Transverse colon (tissue), 4 donors: ENCODE measurements around the gene GCN1. TPM values are rescaled to one million over a fixed set of nuclear protein-coding genes. Genes with fewer than 3 reads are reported as not detected.

Source experiments
- DNase-seq: peaks from one replicate; pipeline ENCODE4 v3.0.0-alpha.2; 2019
- H3K27ac ChIP-seq, 4 donors: fragments of 200-600 bp; sonication (generic); 2 replicates each; pipeline ENCODE4 v1.5.1; 2016 to 2018; ENCODE audit warnings: inconsistent platforms in 4 of 4
- H3K27me3 ChIP-seq: fragments of 200-600 bp; sonication (generic); 2 replicates; pipeline ENCODE4 v1.5.1; 2017; ENCODE audit warnings: inconsistent platforms
- H3K36me3 ChIP-seq, 4 donors: fragments of 200-600 bp; sonication (generic); 2 replicates each; pipeline ENCODE4 v1.5.1; 2017 to 2019; ENCODE audit warnings: inconsistent platforms in 4 of 4
- H3K4me1 ChIP-seq, 4 donors: fragments of 200-600 bp; sonication (generic); 2 replicates each; pipeline ENCODE4 v1.5.1; 2017 to 2020; ENCODE audit warnings: inconsistent platforms in 4 of 4
- H3K4me3 ChIP-seq, 4 donors: fragments of 200-600 bp; sonication (generic); 1 replicate in 1 of 4; 2 replicates in 3 of 4; pipeline versions ENCODE4 v1.5.1 to v1.6.1; 2017 to 2019; ENCODE audit warnings: inconsistent platforms in 4 of 4
- H3K9me3 ChIP-seq, 2 donors: fragments of 200-600 bp; sonication (generic); 2 replicates each; pipeline ENCODE4 v1.5.1; 2017 to 2019; ENCODE audit warnings: inconsistent platforms in 2 of 2
- EP300 ChIP-seq: sonication (generic); formaldehyde crosslinking; IDR thresholded peaks from one replicate; pipeline ENCODE4 v1.6.1; 2017; ENCODE audit warnings: antibody characterized with exemption, low read depth
- POLR2A ChIP-seq: fragments of 450-650 bp; IDR thresholded peaks from one replicate; pipeline ENCODE4 v1.6.1; 2016; ENCODE audit warnings: antibody characterized with exemption, mild to moderate bottlenecking, moderate library complexity
- POLR2AphosphoS5 ChIP-seq, 3 donors: sonication (generic); formaldehyde crosslinking; IDR thresholded peaks; one replicate each; pipeline ENCODE4 v1.6.1; 2016; ENCODE audit warnings: antibody characterized with exemption in 3 of 3
- WGBS, 2 donors: methylation state at CpG; one replicate each; pipeline ENCODE4 v1.1.5; 2018; ENCODE audit warnings: low coverage in 1 of 2; 5-methylcytosine and 5-hydroxymethylcytosine counted together
- in situ Hi-C, 4 donors: fragments of 200-750 bp; cut with MboI; loops; one replicate each; pipeline versions ENCODE4 v1.15.0 to v1.15.1; 2017; ENCODE audit warnings: low sequenced_read_pairs in 3 of 4, low pct_ligation_motif_present in 1 of 4, low pct_unique_long_range_greater_than_20kb in 1 of 4
- intact Hi-C: fragments of 100-400 bp; cut with DNase I; formaldehyde crosslinking; loops from one replicate; pipeline ENCODE4 v1.15.1; 2023; ENCODE audit warnings: low total_unique reads
- total RNA-seq, 4 donors: library from RNA; depleted of rRNA; stranded (reverse); fragments of >200 nt; gene quantifications; one replicate each; pipeline ENCODE4 v1.1.0, GENCODE V29; 2016
- TF ChIP-seq, protein P1 (sequence below), 5 experiments: fragments of 200-600 bp in 3 of 5; fragments of 450-650 bp in 2 of 5; sonication (generic) in 3 of 5; IDR thresholded peaks; 1 replicate in 2 of 5; 2 replicates in 3 of 5; pipeline ENCODE4 v1.5.1; 2016 to 2017; ENCODE audit warnings: antibody characterized with exemption in 5 of 5, inconsistent platforms in 3 of 5, mild to moderate bottlenecking in 2 of 5, moderate library complexity in 1 of 5

Gene GCN1
- total RNA-seq, 4 donors from 2014 or later, result 70.0 to 141 (median 107) TPM

DNA sequence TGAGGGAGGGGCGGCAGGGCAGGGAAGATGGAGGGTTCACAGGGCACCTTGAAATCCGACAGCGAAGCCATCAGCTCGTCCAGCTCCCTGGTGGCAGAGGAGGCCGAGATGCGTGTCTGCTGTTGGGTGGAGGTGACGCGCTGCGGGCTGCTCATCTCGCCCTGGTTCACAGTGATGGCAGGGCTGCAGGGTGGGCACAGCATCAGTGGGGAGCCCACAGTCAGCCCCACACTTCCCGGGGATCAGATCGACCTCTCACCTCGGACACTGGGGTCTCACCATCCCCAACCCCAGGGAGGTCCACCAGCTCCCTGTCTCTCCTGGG, 27.0 kb upstream of the GCN1 start:
- intact Hi-C loops, result no loop called here
- in situ Hi-C loops, result no loop called here
- peaks cover 10 to 31% (median 27%) of the 10 kb centered on the region in 4 donors for H3K4me1 ChIP-seq

GRCh38 chr12:120220838-120221575, 26.5 kb upstream of the GCN1 start:
- Histone ChIP-seq H3K4me3 (no peak overlapping the region), H3K36me3 (peaks cover 0 to 43% (median 23%) of the 10 kb centered on the region in 4 donors), H3K27me3 (no peaks in the 10 kb centered on the region), H3K9me3 (no peaks in the 10 kb centered on the region), H3K4me1 (peaks cover 6 to 26% (median 22%) of the 10 kb centered on the region in 4 donors), H3K27ac (no peak overlapping the region)
- intact Hi-C loops, result no loop called here
- 60 to 78% methylated on average over 3 to 9 of the region's 10 CpGs for WGBS, 2 donors
- TF ChIP-seq POLR2A (no peak), EP300 (no peak), POLR2AphosphoS5 (IDR thresholded peaks at IDR 0.05) (no peak)
- TF ChIP-seq, protein P1, sequence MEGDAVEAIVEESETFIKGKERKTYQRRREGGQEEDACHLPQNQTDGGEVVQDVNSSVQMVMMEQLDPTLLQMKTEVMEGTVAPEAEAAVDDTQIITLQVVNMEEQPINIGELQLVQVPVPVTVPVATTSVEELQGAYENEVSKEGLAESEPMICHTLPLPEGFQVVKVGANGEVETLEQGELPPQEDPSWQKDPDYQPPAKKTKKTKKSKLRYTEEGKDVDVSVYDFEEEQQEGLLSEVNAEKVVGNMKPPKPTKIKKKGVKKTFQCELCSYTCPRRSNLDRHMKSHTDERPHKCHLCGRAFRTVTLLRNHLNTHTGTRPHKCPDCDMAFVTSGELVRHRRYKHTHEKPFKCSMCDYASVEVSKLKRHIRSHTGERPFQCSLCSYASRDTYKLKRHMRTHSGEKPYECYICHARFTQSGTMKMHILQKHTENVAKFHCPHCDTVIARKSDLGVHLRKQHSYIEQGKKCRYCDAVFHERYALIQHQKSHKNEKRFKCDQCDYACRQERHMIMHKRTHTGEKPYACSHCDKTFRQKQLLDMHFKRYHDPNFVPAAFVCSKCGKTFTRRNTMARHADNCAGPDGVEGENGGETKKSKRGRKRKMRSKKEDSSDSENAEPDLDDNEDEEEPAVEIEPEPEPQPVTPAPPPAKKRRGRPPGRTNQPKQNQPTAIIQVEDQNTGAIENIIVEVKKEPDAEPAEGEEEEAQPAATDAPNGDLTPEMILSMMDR (IDR thresholded peaks at IDR 0.05), result no peak
- in situ Hi-C loops, result no loop called here
- no peak for DNase-seq

More for the DNA sequence above, 27.0 kb upstream of the GCN1 start:
- Histone ChIP-seq H3K36me3 (peaks cover 0 to 43% (median 23%) of the 10 kb centered on the region in 4 donors), H3K4me3 (no peak overlapping the region), H3K27ac (no peak overlapping the region), H3K27me3 (no peaks in the 10 kb centered on the region), H3K9me3 (no peaks in the 10 kb centered on the region)
- 92% methylated on average over 13 of the region's 13 CpGs; no CpG with 5 or more reads in 1 of the 2 donors for WGBS, 2 donors
- no peak for TF ChIP-seq POLR2A
- no peak for TF ChIP-seq POLR2AphosphoS5 (IDR thresholded peaks at IDR 0.05)
- TF ChIP-seq EP300, result no peak
- TF ChIP-seq, protein P1 (IDR thresholded peaks at IDR 0.05), result no peak
- DNase-seq, result no peak

GRCh38 chr12:120218680-120219606, 24.4 kb upstream of the GCN1 start:
- no peak for DNase-seq
- intact Hi-C loops, result no loop called here
- Histone ChIP-seq H3K4me1 (peaks cover 0 to 6% (median 3%) of the 10 kb centered on the region in 4 donors), H3K4me3 (no peak overlapping the region), H3K9me3 (no peaks in the 10 kb centered on the region), H3K36me3 (peaks cover 0 to 56% (median 31%) of the 10 kb centered on the region in 4 donors), H3K27me3 (no peaks in the 10 kb centered on the region), H3K27ac (no peak overlapping the region)
- TF ChIP-seq EP300 (no peak), POLR2A (no peak), POLR2AphosphoS5 (IDR thresholded peaks at IDR 0.05) (no peak)
- TF ChIP-seq, protein P1 (IDR thresholded peaks at IDR 0.05), result no peak
- WGBS, 2 donors, result 83 to 86% methylated on average over 1 to 18 of the region's 19 CpGs
- in situ Hi-C loops, result no loop called here
